ENCODE data around the gene CACNA1B.

- TF ChIP-seq CTCF (conservative IDR thresholded peaks at IDR 0.05 in 1 of 2, IDR thresholded peaks at IDR 0.05 in 1 of 2; ENCODE audit: low read depth in 1 of 2, low read length in 2 of 2) (no peak), EZH2 (IDR thresholded peaks at IDR 0.05; ENCODE audit: low read length, missing control alignments) (no peak)
Measured at GRCh38 chr9:137956039-137956438, 78.5 kb downstream of the CACNA1B start.

Measured in fibroblast of lung (primary cell).